ENCODE results near the gene CCDC197.

DNA sequence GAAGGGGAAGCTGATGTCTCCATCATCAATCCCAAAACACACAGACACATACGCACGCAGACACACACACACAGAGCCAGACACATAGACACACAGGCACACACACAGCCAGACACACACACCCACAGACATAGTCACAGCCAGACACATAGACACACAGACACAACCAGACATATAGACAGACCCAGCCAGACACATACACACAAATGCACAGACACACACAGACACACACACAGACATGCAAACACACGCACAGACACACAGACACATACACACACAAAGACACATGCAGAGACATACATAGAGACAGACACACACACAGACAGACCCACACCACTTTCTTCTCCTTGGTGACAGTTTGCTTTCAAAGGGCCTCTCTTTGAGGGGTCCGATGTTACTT, 6.3 kb downstream of the CCDC197 start:
- TF ChIP-seq CTCF (IDR thresholded peaks at IDR 0.05; ENCODE audit: poor library complexity, severe bottlenecking) = no peak
- TF ChIP-seq, protein P1, sequence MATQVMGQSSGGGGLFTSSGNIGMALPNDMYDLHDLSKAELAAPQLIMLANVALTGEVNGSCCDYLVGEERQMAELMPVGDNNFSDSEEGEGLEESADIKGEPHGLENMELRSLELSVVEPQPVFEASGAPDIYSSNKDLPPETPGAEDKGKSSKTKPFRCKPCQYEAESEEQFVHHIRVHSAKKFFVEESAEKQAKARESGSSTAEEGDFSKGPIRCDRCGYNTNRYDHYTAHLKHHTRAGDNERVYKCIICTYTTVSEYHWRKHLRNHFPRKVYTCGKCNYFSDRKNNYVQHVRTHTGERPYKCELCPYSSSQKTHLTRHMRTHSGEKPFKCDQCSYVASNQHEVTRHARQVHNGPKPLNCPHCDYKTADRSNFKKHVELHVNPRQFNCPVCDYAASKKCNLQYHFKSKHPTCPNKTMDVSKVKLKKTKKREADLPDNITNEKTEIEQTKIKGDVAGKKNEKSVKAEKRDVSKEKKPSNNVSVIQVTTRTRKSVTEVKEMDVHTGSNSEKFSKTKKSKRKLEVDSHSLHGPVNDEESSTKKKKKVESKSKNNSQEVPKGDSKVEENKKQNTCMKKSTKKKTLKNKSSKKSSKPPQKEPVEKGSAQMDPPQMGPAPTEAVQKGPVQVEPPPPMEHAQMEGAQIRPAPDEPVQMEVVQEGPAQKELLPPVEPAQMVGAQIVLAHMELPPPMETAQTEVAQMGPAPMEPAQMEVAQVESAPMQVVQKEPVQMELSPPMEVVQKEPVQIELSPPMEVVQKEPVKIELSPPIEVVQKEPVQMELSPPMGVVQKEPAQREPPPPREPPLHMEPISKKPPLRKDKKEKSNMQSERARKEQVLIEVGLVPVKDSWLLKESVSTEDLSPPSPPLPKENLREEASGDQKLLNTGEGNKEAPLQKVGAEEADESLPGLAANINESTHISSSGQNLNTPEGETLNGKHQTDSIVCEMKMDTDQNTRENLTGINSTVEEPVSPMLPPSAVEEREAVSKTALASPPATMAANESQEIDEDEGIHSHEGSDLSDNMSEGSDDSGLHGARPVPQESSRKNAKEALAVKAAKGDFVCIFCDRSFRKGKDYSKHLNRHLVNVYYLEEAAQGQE (IDR thresholded peaks at IDR 0.05; ENCODE audit: borderline replicate concordance) = no peak
- TF ChIP-seq SMC3 (conservative IDR thresholded peaks at IDR 0.05; ENCODE audit: poor library complexity) = no peak
- TF ChIP-seq EP300 (conservative IDR thresholded peaks at IDR 0.05; ENCODE audit: poor library complexity, severe bottlenecking) = no peak
- TF ChIP-seq EZH2 (IDR thresholded peaks at IDR 0.05; ENCODE audit: borderline replicate concordance, insufficient read depth, low read length, poor library complexity, severe bottlenecking) = no peak

Data from neural cell (in vitro differentiated cells).